HG03139 (cell line): ENCODE results near the gene SNTA1.
"Not testable (repeated sequence)": the region's sequence is repeated elsewhere in the genome, so short reads cannot be mapped to it uniquely, and the experiment has no call there.

ENCODE experiments used
- ATAC-seq: cut with Tn5 transposase; IDR thresholded peaks from one replicate; pipeline ENCODE4 v1.9.1; 2021; ENCODE audit not compliant: unreplicated experiment

SNTA1 gene

DNA sequence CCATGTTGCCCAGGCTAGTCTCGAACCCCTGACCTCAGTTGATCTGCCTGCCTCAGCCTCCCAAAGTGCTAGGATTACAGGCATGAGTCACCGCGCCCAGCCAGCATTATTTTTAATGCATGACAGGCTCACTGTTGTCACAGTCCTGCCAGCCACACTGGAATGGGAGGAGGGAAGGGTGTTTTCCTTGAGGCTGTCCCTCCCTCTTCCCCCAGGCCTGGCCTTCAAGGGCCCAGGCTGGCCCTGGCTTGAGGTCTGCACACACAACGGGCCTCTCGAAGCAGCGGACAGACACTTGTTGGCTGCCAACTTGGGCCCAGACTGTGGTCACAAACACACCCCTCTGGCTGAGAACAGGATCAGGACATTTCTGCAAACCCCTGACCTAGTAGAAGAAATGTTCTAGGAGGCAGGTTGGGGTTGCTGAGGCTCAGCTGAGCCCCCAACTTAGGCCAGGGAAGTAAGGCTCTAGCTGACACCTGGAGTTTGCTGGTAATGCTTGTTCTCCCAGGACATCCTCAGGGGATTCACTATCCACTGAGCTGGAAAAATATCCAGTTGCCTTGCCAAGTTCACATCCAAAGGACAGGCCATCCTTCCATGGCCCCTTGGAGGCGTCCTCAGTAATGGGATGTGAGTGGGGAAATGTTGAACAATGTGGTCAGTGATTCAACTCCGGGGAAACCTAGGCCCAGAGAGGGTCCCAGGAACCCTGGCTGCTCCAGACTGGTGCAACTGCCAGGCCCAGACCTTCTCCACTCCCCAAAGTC lies 9.9 kb downstream of the SNTA1 start:
- ATAC-seq = no peak

DNA sequence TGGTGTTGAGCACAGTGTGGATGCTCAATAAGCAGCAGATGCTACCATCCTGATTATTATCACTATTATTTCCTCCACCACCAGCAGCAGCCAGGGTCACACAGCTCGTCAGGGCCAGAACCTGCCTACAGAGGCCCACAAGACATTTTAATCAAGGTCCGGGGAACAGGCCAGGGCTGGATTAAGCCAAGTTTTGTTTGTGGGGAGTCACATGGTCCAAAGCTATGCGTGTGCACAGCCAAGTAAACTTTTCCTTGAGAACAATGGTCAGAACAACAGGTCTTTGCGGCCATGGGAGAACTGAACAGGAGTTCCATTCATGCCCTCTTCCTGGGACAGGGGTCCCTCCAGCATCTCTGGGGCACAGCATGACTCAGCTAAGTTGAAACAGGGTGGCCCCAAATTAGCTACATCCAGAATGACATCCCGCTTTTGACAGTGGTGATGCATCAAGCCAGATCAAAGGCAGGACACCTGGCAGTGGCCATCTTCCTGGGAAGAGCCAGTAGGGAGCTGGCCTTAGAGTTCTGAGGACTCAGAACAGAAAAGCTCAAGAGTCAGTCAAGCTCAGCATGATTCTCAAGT lies 11.7 kb downstream of the SNTA1 start:
- ATAC-seq = no peak

- ATAC-seq = not testable (repeated sequence)
Measured at GRCh38 chr20:33423875-33424274, 19.7 kb downstream of the SNTA1 start.

DNA sequence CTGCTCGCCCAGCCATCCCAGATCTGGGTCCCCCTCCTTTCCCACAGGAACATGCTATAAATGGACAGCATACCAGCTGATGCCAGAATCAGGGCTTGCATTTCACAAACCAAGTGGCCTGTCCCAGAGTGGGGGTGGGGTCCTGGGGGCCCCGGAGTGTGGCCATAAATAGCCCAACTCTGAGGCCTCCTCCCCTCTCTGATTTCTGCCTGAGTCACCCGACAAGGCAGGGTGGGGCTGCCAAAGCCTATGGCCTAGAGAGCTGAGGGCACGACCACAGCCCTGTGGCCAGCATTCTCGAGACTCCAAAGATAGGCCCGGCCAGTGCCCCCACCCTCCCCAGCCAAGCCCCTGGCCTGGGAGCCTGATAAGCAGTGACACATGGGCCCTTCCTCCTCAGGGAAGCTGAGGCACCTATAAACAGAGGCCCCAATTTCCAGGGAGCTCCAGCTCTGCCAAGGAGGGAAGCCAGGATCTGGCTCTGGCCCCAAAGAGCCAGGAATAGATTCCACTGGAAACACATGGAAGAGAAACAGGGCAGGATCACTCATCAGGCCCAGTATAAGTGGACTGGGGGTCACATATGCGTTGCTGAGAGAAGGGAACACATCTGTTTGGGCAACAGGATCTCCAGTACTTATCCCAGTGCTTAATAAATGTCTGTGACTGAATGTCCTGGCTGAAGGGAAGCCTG lies 20.3 kb downstream of the SNTA1 start:
- no peak for ATAC-seq

DNA sequence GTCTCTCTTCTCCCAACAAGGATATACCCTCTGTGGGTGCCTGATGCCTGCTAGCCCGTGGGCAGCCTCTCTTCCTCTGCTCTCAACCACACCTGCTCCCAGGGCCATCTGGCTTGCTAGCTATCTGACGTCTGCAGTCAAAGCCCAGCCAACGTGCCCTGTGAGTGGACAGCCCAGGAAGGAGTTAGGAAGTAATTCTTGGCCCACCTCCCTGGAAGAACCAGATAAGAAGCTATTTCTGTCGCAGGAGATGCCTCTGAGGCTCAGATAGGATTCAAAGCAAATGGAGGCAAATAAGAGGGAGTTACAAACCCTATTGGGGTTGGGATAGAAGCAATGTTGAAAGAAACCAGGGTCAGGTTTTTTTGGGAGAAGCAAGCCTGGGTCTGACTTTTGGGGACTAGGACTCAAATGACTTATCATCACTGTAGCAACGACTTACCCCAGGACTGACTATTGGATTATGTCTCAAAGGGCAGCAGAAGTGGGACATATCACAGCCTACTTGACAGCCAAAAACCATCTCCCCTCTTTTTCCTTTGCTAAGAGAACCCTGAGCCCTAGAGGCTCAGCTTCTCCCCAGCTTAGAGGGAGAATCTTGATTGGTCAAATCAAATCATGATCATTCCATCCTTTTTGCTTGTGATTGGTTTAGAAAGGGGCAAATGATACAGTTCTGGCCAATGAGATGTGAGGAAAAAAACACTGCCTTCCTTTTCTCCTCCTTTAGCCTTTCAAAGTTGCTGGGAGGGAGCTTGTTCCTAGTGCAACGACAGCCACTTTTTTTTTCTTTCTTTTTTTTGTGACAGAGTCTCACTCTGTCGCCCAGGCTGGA lies 24.2 kb downstream of the SNTA1 start:
- no peak for ATAC-seq

GRCh38 chr20:33418033-33418432 lies 25.5 kb downstream of the SNTA1 start:
- ATAC-seq = no peak

DNA sequence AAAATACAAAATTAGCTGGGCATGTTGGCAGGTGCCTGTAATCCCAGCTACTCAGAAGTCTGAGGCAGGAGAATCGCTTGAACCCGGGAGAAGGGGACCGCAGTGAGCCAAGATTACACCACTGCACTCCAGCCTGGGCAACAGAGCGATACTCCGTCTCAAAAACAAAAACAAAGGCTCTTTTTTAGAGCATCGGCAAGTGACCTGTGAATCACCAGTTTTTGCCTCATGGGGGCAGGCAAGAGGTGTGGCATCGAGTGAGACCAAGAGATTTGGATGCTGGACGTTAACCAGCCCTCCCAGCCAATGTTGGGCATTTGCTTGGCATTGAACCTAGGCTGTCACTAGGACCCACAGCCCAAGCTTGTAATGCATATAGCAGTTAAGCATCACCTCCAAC lies 27.6 kb downstream of the SNTA1 start:
- ATAC-seq = no peak

DNA sequence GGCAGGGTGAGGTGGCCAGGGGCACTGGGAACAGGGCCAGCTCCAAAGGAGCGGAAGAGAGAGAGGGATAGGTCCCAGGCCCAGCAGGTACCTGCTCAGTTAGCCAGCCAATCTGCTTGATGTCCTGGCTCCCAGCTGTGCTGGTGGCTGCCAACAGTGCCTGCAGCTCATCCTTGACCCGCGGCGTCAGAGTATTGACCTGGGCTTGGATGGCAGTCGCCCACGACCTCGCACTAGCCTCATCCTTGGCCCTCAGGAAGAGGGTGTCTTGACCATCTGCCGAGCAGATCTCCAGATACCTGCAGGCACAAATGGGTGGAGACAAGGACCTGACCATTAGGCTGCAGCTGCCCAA lies 31.1 kb downstream of the SNTA1 start:
- ATAC-seq = no peak

- ATAC-seq = no peak
Measured at GRCh38 chr20:33411711-33412483, 31.7 kb downstream of the SNTA1 start.

DNA sequence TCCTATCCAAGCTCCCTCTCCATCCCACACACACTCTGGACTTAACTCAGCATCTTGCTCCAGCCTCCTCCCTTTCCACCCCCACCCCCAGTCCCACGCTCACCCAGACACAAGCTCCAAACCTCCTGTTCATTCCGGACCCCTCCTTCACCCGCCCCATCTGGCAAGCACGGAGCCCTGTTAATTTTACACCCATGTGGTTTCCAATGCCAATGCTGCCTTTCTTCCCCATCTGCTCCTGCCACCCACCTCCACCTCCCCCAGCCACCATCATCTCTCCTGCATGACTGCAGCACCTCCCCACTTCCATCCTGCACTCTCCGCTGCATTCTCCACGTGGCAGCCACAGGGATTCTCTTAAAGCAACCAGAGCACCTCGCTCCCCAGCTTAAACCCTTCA lies 32.3 kb downstream of the SNTA1 start:
- no peak for ATAC-seq

- ATAC-seq = no peak
Measured at GRCh38 chr20:33410081-33410742, 33.4 kb downstream of the SNTA1 start.

- ATAC-seq = no peak
Measured at GRCh38 chr20:33408716-33409654, 34.6 kb downstream of the SNTA1 start.

DNA sequence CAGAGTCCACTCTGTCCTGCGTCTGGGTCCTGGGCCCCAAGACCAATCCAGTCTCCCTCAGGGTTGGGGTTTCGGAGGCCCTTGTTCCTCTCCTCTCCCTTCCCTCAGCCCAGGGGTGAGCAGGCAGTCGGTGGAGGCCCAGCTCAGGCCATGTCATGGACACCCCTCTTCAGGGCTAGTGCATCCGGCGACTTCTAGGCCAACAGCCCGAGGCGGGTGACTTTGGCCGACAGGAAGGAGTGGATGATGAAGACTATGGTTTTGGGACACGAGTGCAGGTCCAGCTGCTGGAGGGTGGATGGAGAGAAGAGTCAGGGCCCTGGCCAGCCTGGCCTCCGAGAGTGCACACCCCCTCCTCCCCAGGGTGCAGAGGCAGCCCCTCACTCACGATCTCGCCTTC lies 35.2 kb downstream of the SNTA1 start:
- no peak for ATAC-seq

DNA sequence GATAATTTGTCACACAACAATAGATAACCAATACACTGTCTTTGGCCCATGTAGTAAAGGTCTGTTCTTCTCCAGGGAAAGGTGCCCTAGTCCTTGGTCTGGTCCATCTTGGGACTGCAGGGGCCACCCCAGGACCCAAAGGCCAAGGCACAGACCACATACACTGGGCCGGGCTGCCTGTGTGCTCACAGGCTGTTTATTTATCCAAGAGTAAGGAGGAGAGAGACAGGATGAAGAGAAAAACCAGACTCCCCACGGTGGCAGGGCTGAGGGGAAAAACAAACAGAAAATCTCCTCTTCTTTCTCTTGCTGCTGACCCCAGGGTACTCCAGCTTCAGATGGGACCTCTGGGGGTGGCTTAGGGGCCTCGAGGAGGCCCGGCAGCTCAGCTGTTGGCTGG lies 35.8 kb downstream of the SNTA1 start:
- ATAC-seq = no peak

DNA sequence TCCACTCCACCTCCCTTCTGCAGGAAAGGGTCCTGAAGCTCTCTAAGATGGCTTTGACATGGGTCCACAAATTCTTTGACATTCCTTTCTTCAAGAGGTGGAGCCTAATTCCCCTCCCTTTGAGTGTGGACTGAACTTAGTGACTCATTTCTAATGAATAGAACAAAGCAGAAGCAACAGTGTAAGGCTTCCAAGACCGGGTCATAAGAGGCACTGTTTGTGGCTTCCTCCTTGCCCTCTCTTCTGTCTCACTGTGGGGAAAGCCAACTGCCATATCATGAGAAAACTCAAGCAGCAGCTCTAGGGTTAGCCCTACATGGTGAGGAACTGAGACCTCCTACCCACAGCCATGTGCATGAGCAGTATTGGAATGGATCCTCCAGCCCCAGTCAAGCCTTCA lies 36.3 kb downstream of the SNTA1 start:
- no peak for ATAC-seq

DNA sequence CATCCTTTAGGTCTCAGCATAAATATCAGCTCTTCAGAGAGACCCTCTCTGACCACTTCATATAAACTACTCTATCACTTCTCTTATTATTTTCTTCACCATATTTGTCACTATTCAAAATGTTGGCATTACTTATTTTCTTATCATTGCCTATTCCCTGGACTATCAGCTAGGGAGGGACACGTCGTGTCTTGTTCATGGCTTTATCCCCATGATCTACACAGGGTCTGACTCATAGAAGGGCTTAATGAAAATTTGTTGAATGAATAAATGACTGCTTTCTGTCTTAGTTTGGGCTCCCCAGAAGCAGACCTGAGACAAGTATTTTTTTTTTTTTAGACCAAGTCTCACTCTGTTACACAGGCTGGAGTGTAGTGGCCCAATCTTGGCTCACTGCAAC lies 39.3 kb downstream of the SNTA1 start:
- ATAC-seq = no peak

DNA sequence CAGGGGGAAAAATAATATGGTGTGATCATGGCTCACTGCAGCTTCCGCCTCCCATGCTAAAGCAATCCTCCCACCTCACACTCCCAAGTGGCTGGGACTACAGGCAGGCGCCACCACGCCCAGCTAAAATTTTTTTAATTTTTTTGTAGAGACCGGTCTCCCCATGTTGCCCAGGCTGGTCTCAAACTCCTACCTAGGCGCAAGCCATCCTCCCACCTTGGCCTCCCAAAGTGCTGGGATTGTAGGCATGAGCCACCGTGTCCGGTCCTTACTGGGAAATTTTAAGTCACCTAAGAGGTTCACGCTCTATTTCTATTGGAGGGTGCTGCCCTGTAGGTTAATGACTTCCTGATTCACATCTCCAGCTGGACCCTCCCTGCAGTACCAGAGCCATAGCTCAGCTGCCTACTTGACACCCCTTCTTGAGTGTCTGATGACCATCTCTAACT lies 41.6 kb downstream of the SNTA1 start:
- ATAC-seq = no peak

DNA sequence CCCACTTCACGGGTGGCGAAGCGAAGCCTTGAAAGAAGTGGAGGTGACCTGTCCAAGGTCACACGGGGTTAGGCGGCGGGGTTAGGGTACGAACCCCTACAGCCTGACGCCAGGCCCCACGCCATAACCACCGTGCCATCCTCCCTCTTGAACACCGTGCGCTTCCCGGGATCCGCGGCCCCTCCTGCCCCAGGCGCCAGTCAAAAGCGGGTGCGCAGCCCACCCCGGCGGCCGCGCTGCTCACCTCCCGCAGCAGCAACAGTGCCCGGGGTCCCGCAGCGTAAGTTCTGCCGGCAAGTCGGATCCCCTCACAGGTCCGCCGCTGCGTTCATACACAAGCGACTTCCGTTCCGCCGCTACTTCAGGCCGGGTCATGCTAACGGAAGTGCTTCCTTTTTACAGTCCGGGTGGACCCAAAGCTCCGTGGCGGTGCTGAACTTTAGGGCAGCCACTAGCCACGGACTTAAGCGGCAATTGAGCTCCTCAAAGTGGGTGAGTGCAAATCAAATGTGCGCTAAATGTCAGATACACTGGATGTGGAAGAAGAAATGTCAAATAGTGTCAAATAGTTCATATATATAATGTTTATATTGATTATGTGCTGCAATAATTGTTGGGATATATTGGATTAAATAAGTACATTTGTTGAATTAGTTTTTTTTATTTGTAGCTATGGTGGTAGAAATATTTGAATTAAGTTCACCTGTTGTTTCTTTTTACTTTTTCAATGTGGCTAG lies 42.2 kb downstream of the SNTA1 start, which contains the start of gene CDK5RAP1:
CDK5RAP1 (minus strand) TSS at position 336 of the 737 bp plus-strand sequence. CDS start 4,455 bp downstream, outside the sequence.
- ATAC-seq = no peak
